ENCODE measurements around the gene HOXB9. TPM values are rescaled to one million over a fixed set of nuclear protein-coding genes. Genes with fewer than 3 reads are reported as not detected.

HOXB9 gene
- polyA plus RNA-seq, 3 donors = not detected

DNA sequence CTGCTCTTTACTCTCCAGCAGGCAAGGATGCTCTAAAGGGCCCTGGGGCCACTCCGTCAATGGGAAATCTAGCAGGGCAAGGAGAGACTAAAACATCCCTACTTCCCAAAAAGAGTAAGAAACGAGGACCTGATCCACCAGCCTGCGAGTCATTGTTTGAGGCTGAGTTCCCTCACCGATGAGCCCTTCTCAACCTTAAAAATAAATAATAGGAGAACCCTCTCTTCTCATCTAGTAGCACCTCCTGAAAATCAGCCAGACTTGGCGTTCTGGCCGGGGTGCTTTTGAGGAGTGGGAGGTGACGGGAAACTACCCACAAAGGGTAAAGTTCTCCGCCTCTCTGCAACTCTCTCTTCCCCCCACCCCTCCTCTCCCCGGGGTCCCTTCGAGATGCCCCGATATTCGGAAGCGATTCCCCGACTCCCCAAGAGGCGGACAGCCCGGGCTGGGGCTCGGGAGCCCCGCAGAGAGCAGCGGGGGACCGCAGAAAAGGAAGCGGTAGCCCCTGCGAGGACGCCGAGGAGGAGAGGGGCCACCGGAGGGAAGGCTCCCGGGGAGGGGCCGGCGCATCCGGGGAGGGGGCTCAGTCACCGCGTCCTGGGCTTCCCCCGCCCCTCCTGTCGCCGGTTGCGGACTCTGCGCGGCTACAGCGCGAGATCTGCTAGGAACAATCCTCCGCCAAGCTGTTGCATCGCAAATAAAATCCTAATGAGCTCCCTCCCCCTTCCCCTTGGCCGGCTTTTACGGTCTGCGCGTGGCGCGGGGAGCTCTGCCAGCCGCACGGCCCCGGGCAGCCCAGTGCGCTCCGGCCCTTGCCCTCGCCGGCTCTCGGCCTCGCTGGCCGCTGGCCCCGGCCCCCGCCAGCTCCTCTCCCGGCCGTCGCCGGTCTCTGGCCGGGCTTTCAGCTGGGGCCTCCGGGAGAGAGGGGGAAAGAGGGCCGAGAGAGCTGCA is 1.3 kb downstream of the HOXB9 start:
- Mint-ChIP-seq H3K4me3 (peak overlapping the region in 1 of 2 donors; percentile 88), H3K36me3 (no peaks in the 10 kb centered on the region), H3K27me3 (ENCODE audit: low read depth in 3 of 3) (peaks cover 89 to 98% (median 95%) of the 10 kb centered on the region in 3 donors), H3K9me3 (peaks cover 0 to 12% (median 2%) of the 10 kb centered on the region in 7 donors), H3K4me1 (peaks cover 8% of the 10 kb centered on the region), H3K27ac (no peak overlapping the region)
- Histone ChIP-seq H3K27me3 (ENCODE audit: control insufficient read depth in 2 of 2, insufficient read depth in 2 of 2, low read length in 2 of 2) (peaks cover 77 to 100% of the 10 kb centered on the region in 2 donors), H3K79me2 (ENCODE audit: insufficient read depth, low read length) (no peaks in the 10 kb centered on the region), H3K9me3 (replicated peaks in 1 of 2; ENCODE audit: control insufficient read depth in 1 of 2, insufficient read depth in 1 of 2, low read length in 2 of 2) (peaks cover 0 to 18% of the 10 kb centered on the region in 2 donors), H3K4me3 (replicated peaks in 1 of 3; ENCODE audit: low read depth in 2 of 3, low read length in 3 of 3) (no peak overlapping the region), H4K20me1 (ENCODE audit: insufficient read depth, low read length) (no peaks in the 10 kb centered on the region), H3K27ac (ENCODE audit: low read depth in 1 of 2, low read length in 2 of 2) (no peak overlapping the region), H3K36me3 (replicated peaks in 1 of 2; ENCODE audit: control insufficient read depth in 1 of 2, insufficient read depth in 2 of 2, low read length in 2 of 2) (no peaks in the 10 kb centered on the region), H2AFZ (ENCODE audit: insufficient read depth, low read depth, low read length, poor library complexity, severe bottlenecking) (no peak overlapping the region), H3K4me2 (replicated peaks; ENCODE audit: extremely low read depth, low read length, poor library complexity, severe bottlenecking) (peak overlapping the region; percentile 42), H3K4me1 (ENCODE audit: control insufficient read depth in 1 of 2, insufficient read depth in 2 of 2, low read length in 2 of 2) (peaks cover 5 to 13% of the 10 kb centered on the region in 2 donors), H3K9ac (ENCODE audit: insufficient read depth, low read length, poor library complexity, severe bottlenecking) (no peak overlapping the region)
- TF ChIP-seq, protein P1, sequence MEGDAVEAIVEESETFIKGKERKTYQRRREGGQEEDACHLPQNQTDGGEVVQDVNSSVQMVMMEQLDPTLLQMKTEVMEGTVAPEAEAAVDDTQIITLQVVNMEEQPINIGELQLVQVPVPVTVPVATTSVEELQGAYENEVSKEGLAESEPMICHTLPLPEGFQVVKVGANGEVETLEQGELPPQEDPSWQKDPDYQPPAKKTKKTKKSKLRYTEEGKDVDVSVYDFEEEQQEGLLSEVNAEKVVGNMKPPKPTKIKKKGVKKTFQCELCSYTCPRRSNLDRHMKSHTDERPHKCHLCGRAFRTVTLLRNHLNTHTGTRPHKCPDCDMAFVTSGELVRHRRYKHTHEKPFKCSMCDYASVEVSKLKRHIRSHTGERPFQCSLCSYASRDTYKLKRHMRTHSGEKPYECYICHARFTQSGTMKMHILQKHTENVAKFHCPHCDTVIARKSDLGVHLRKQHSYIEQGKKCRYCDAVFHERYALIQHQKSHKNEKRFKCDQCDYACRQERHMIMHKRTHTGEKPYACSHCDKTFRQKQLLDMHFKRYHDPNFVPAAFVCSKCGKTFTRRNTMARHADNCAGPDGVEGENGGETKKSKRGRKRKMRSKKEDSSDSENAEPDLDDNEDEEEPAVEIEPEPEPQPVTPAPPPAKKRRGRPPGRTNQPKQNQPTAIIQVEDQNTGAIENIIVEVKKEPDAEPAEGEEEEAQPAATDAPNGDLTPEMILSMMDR (IDR thresholded peaks at IDR 0.05) = no peak
- intact Hi-C loops (cut with micrococcal nuclease) = no loop called here
- WGBS (ENCODE audit: insufficient coverage) = 2% methylated on average over 56 of the region's 66 CpGs
- DNase-seq = no peak

DNA sequence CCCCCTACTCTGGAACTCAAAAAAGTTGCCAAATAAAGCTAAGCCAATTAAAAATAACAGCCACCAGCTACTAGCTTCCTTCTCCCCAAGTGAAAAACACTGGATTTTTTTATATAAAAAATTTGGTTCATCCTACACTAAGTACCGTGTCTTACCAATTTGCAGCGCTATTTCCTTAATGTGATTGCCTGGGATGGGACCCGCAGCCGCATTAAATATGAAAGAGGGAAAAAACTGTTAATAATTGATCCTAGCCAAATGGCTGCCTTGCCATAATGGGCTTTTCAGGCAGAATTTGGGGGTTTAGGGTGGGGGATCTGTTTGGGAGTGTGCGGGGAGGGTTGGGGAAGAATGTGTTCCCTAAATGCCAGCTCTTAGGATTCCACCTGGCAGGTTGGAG is 2.0 kb downstream of the HOXB9 start:
- peaks cover 0 to 2% of the 10 kb centered on the region in 2 donors for H3K36me3 Mint-ChIP-seq
- no peak for DNase-seq
- 81% methylated on average over 3 of the region's 5 CpGs for WGBS (ENCODE audit: insufficient coverage)
- H3K9me3 Mint-ChIP-seq = peaks cover 0 to 15% (median 1%) of the 10 kb centered on the region in 7 donors
- H3K79me2 ChIP-seq (ENCODE audit: insufficient read depth, low read length) = no peaks in the 10 kb centered on the region
- peak overlapping the region in 1 of 2 donors; percentile 77 for H3K4me3 Mint-ChIP-seq
- H3K27me3 Mint-ChIP-seq (ENCODE audit: low read depth in 3 of 3) = peaks cover 91 to 99% (median 94%) of the 10 kb centered on the region in 3 donors
- H3K4me1 ChIP-seq (ENCODE audit: control insufficient read depth in 1 of 2, insufficient read depth in 2 of 2, low read length in 2 of 2) = peaks cover 5 to 13% of the 10 kb centered on the region in 2 donors
- H3K9me3 ChIP-seq (replicated peaks in 1 of 2; ENCODE audit: control insufficient read depth in 1 of 2, insufficient read depth in 1 of 2, low read length in 2 of 2) = peaks cover 0 to 22% of the 10 kb centered on the region in 2 donors
- no peaks in the 10 kb centered on the region for H3K36me3 ChIP-seq (replicated peaks in 1 of 2; ENCODE audit: control insufficient read depth in 1 of 2, insufficient read depth in 2 of 2, low read length in 2 of 2)
- H3K27me3 ChIP-seq (ENCODE audit: control insufficient read depth in 2 of 2, insufficient read depth in 2 of 2, low read length in 2 of 2) = peaks cover 81 to 100% of the 10 kb centered on the region in 2 donors
- no peak overlapping the region for H2AFZ ChIP-seq (ENCODE audit: insufficient read depth, low read depth, low read length, poor library complexity, severe bottlenecking)
- no peak overlapping the region for H3K27ac ChIP-seq (ENCODE audit: low read depth in 1 of 2, low read length in 2 of 2)
- peaks cover 9% of the 10 kb centered on the region for H3K4me1 Mint-ChIP-seq
- intact Hi-C loops (cut with micrococcal nuclease) = no loop called here
- no peaks in the 10 kb centered on the region for H4K20me1 ChIP-seq (ENCODE audit: insufficient read depth, low read length)
- H3K4me3 ChIP-seq (replicated peaks in 1 of 3; ENCODE audit: low read depth in 2 of 3, low read length in 3 of 3) = no peak overlapping the region
- no peak overlapping the region for H3K9ac ChIP-seq (ENCODE audit: insufficient read depth, low read length, poor library complexity, severe bottlenecking)
- no peak overlapping the region for H3K4me2 ChIP-seq (replicated peaks; ENCODE audit: extremely low read depth, low read length, poor library complexity, severe bottlenecking)
- H3K27ac Mint-ChIP-seq = no peak overlapping the region
- TF ChIP-seq, protein P1 (IDR thresholded peaks at IDR 0.05) = no peak
